HG02840 (cell line): Measurements from ENCODE around the gene SPDYE4.
"Not testable (repeated sequence)": the region's sequence is repeated elsewhere in the genome, so short reads cannot be mapped to it uniquely, and the experiment has no call there.

ENCODE experiments used
- ATAC-seq: cut with Tn5 transposase; IDR thresholded peaks from one replicate; pipeline ENCODE4 v1.9.1; 2021; ENCODE audit warnings: mild to moderate bottlenecking, moderate library complexity, moderate number of reproducible peaks; ENCODE audit not compliant: unreplicated experiment, low FRiP score

Gene SPDYE4, protein sequence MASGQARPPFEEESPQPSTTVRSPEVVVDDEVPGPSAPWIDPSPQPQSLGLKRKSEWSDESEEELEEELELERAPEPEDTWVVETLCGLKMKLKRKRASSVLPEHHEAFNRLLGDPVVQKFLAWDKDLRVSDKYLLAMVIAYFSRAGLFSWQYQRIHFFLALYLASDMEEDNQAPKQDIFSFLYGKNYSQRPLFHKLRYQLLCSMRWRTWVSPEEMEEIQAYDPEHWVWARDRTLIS

DNA sequence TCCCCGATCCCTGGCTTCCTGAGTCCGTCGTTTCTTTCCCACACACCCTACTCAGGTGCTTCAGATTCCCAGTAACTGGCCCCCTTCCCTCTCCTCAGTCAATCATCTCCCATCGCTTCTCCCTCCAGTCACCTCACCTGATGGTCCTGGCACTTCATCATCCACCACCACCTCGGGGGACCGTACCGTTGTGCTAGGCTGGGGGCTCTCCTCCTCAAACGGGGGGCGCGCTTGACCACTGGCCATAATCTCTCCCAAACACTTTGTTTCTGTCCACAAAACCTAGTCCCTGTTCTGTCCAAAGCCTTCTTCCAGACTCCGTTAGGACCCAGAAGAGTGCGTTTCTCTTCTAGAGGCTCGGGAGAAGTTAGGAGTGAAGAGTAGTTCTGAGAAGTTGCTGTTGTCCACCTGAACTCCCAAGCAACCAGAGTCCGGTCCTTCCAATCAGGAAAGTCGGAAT lies at the start of gene SPDYE4:
Gene SPDYE4, minus strand, starts transcription at position 410 of the 460 bp plus-strand sequence. Its CDS starts 164 bp downstream, at position 246.
- no peak for ATAC-seq

DNA sequence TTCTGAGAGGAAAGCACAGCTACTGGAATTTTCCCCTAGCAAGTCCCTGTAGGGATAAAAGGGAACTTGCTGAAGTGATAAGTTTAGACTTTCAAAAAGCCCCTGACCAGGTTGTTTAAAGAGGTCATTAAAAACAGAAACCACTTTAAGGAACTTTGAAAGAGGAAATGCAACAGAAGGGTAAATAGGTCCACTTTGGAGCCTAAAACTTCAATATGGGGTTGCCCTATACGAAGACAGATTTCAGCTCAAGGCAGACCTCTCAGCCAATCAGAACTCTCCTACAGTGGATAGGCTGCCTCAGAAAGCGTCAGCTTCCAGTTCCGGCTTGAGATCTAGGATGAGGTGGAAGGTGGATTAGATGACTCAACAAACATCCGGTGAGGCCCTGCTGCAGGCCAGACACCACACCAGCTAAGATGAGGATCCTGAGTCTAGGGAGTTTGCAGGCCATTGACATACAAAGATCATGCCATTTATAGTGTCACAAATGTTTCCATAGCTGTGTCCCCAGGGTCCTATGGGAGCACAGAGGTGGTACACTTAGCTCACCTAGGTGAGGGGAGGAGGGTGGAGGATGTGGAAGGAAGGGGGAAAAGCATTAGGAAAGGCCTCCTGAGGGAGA lies 48.7 kb upstream of the SPDYE4 start:
- peak; percentile 95 for ATAC-seq

DNA sequence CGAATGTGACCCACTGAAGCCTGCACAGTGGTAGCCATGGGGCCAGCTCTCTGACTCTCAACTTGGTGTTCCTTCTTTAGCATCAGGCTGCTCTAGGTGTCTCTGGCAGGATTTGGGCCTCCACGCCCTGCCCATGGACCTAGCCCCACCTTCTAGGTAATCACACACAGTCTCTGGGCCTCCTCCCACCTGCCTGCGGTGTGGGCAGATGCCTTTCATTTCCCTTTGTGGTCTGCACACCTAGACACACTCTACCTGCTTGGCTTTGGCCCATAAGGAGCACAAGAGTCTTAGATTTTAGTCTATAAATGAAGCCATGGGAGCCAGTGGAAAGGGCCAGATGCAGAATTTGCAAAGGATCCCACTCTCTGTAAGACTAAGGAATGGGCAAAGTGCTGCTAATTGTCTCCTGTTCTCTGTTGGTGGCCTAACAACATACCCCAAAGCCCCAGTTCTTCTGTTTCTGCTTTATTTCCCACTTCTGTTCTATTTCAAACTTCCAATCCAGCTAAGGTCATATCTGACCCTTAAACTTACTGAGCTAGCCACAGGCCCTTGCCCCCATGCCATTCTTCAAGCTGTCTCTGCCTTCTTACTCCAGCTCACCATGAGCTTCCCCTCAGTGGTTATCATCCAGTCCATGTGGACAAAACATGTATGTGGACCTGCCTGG lies 48.0 kb upstream of the SPDYE4 start:
- ATAC-seq, result no peak

DNA sequence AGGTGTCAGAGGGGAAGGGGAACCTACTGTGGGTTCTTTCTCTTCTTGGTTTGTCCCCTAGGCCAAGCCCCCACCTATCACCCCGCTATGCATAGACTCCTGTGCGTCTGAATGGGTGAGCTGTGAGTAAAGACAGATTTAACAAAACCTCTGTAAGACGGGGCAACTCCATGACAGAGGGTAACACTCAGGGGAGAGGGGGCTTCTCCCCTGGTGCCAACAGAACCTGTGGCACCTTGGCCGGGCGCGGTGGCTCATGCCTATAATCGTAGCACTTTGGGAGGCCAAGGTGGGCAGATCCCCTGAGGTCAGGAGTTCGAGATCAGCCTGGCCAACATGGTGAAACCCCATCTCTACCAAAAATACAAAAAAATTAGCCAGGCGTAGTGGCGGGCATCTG lies 47.0 kb upstream of the SPDYE4 start:
- not testable (repeated sequence) for ATAC-seq

DNA sequence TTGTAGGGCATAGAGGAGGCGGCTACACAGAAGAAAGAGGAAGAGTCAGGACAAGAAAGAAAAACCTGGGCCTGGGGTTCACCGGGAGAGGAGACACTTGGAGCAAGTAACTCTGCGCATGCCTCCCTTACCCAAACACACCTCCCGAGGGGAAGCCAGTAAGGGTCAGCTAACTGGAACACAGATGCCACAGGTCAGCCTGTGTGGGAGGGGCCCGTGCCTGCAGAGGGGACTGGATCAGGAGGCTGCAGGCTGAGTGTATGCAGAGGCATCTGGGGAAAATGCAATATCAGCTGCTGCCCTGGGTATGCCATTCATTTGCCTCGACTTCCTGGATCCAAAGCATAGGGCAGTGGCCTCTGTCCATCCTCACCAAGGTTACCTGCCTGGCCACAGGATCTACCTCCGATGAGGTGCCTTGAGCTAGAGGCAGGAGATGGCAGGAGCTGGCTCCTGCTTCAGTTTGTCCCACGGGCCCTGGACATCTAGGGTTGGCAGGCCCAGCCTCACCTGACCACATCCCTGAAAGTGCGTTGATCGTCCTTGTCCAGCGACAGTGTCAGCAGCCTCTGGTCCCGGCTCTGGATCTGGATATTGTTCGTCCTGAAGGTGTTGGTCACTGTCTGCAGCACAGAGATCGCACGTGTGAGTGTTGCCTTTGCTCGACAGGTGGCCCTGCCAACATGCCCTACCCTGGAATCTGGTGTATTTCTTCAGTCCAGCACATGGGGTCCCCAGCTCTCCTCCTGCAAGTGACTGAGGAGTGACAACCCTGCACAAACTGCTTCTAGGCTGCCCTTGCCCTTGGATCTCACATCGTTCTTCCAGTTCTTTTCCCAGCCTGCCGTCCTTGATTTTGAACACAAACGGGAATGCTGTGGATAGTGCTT lies 45.4 kb upstream of the SPDYE4 start:
- ATAC-seq, result no peak

DNA sequence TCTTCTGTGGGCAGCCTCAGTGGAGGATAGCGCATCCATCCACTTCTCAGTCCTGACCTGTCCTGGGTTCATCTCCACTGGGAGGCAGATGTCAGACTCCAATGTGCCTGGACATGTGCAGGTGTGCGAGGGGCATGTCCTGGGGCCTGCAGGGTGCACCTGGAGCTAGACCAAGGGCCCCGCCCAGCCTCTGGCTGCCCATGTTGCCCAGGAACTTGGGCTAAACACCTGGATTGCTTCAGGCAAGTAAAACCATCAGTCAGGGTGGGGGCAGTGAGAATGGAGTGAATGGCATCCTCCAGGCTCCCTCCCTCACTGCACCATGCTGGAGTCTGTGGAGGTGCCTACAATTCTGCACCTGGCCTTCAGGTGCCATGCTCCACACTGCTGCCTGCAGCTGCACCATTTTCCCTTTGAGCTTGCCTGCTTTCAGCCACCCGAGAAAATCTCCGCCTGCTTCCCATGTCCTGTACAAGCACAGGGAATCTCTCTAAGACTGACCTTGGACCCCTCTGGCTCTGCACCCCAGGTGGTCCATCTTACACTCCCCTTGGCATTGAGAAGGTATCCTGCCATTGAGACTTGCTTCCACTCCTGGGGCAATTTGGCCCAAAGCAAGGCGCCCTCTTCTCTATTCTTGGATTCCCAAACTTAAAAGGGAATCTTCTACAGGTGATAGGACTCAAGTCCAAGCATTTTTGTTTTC lies 42.9 kb upstream of the SPDYE4 start:
- no peak for ATAC-seq

DNA sequence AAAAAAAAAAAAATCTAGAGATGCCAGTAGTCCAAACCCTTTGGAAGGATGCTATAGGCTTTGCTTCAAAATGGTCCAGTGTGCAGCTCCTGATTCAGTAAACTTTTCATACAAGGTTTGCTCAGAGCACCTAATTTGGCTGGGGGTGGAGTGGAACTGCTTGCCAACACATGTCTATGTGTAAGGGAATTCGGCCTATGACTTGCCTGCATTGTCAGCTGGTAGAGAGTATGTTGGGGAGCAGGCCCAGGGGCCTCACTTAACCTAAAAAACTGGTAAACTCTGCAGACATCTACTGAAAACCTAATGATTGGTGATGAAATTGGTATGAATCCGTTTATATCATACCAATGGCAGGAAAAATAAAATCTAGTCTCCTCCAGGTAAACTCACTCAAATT lies 42.3 kb upstream of the SPDYE4 start:
- no peak for ATAC-seq

DNA sequence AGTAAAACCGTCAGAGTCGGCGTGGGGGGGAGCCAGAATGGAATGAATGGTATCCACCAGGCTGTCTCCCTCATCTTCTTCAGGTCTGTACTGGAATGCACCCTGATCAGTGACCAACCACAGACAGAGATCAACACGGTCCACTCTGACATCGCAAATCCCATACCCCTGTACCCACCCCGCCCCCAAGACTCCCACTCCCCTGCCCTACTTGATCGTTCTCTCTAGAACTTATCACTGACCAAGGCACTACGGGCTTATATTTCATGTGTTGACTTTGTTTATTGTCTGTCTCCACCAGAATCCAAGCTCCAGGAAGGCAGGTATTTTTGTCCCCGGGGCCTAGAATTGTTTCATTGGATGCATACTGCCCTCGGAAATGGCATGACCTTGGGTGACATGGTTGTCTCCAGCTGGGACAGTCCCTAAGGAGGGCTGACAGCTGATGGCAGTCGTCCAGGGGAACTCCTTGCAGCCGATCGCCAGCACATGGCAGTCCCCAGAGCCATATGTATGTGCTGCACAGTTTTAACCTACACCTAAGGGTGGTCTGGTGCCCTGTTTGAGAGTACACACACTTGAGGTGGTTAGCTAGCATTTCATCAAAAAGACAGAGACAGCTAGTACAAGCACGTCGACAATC lies 41.3 kb upstream of the SPDYE4 start:
- no peak for ATAC-seq

DNA sequence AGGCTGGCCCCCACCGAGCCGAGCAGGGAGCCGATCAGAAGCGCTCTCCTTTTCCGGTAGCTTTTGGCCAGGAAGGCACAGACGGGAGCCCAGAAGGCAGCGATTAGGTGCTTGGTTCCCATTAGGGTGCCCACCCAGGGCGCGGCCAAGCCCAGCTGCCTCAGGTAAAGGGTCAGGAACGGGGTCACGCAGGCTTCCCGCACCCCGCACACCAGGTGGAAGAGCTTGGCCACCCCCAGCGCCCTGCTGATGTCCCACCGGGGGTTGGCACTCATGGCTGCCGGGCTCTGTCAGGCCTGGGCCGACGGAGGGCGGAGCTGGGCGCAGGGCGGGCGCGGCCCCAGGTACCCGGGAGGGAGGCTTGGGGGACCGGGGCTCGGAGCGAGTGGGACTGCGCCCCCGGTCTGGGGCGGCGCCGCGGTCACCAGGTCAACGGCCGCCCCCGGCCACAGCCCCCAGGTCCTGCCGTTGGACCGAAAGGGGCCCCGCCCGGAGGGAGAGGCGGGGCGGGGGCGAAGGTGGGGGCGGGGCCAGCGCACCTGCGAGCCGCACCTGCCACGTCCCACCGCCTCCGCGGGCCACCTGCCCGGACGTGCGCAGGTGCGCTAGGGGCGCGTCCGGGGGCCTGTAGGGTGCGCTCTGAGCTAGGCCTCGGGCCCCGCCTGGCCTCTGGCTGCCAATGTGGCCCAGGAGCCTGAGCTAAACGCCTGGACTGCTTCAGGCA lies 40.7 kb upstream of the SPDYE4 start, which contains the start of gene MFSD6L:
Gene MFSD6L, minus strand, starts transcription at position 520 of the 724 bp plus-strand sequence. Its CDS starts 245 bp downstream, at position 275.
- no peak for ATAC-seq

DNA sequence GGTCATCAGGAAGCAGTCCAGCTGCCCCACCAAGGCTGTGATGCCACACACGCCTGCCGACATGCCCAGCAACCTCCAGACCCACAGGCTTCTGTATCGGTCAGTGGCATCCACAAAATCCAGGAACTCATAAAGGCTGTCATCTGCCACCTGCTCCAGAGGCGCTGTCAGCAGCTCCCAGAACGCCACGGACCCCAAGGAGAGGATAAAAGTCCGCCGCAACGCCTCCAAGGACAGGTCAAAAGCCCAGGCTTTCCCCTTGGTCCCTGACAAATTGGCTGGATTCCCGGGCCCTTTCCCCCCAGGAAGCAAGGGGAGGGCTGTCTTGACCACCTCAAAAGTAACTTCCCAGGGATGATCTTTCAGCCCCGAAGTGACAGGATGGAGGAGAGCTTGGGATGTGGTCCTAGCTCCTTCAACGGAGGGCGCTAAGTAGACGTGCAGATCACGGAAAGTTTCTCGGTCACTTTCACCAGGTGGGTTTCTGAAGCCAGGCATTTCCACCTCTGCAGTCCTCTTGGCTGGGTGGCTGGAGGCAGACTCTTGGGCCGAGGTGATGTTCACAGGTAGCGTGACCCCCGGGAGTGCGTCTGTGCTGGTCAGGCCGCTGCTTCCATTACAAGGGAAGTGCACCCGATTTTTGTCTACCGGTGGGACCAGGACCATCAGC lies 40.0 kb upstream of the SPDYE4 start:
- ATAC-seq, result no peak

DNA sequence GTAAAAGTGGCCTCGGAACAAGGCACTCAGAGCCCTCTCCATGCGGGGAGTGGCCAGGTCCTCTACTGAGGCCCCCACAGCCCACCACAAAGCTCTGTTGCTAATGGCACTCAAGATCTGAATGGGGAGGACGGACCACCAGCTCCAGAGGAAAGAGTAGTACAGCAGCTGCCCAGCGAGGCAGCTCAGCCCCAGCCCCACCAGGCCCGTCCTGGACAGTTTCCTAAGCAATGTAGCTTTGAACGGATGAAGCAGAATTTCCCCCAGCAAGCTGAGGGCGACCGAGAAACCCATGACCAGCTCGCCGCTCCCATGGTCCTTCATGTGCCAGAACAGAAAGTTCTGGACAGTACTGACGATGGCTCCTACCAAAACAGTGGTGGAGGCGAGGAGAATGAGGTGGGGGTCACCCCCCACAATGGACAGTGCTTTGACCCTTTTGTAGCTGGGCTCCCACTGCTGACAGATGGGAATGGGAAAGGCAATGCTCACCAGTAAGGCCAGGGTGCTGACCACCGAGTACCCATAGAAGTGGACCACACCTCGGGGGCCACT lies 39.4 kb upstream of the SPDYE4 start:
- ATAC-seq, result no peak

DNA sequence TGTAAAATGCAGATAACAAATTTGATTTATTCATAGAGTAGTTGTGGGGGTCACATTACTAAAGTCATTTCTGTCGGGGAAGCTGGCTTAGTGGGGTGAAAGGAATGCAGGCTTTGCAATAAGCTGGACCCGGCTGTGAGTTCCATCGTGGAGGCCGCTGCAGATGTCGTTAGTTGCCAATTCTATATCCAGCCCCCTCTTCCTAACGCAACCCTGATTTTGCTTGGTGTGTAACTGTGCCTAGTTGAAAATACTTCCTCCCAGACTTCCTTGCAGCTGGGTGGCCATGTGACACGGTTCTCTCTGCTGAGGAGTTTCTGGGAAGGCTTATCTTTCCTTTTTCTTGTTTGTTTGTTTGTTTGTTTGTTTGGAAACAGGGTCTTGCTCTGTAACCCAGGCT lies 36.3 kb upstream of the SPDYE4 start:
- no peak for ATAC-seq

DNA sequence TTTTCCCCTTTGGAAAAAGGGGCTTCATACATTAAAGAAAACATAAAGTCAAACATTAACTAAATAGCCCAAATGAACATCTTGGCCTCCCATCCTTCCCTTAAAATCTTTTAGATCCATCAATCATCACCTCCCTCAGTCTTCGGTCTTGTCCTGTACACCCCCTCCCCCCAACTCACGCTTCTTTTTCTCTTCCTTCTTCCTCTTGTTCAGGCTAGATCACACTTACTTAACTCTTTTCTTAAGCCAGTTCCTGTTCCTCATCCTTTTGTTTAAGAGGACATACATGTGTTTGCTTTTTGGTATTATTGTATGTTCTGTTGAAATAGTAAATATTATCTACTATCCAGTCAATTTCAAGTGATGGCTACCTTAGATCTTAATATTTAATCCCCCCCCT lies 35.3 kb upstream of the SPDYE4 start:
- ATAC-seq, result no peak

DNA sequence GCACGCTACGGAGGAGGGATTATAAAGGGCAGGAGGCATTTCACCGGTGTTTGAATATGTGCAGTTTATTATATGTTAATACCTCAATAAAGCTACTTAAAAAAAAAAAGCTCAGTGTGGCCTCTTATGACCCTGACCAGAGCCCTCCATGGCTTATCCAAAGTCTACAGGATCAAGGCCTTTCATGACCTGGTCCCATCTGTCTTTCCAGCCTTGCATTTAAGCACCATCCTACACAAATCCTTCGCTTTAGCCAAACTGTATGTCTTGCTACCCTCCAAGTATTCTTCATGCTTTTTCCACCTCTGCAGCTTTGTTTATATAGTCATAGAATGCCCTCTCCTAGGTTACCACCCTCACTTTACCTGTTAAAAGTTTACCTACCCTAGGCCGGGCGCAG lies 34.3 kb upstream of the SPDYE4 start:
- ATAC-seq, result no peak

DNA sequence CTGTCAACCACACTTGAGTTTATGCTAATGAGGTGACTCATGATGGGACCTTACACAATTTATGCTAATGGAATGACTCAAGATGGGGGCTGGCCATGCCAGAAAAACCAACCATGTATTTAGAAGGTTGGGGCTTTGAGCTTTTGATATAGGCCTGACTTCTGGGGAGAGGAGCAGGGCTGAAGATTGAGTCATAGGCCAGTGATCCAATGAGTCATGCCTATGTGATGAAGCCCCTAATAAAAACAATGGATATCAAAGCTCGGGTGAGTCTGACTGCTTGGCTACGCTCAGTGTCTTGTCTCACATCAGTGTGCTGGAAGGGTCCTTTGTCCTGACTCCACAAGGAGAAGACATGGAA lies 33.5 kb upstream of the SPDYE4 start:
- ATAC-seq, result no peak

DNA sequence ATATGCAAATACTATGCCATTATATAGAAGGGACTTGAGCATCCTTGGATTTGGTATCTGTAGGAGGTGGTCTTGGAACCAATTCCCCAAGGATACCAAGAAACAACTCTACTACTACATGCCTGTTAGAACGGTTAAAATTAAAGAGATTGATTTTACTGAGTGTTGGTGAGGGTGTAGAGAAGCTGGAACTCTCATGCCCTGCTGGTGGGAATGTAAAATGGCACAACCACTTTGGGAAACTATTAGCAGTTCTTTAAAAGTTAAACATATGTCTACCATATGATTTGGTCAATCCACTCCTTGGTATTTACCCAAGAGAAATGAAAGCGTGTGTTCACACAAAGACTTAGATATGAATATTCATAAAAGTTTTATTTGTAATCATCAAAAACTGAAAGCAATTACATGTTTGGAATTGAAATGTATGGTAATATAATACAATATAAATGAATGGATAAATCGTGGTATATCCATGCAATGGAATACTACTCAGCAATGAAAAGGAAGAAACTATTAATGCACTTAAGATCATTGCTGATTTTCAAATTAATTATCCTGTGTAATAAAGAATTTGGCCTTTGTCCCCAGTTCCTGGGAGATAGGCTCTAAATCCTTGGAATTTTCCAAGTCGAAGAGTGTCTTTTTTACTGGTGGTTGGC lies 33.0 kb upstream of the SPDYE4 start:
- no peak for ATAC-seq

DNA sequence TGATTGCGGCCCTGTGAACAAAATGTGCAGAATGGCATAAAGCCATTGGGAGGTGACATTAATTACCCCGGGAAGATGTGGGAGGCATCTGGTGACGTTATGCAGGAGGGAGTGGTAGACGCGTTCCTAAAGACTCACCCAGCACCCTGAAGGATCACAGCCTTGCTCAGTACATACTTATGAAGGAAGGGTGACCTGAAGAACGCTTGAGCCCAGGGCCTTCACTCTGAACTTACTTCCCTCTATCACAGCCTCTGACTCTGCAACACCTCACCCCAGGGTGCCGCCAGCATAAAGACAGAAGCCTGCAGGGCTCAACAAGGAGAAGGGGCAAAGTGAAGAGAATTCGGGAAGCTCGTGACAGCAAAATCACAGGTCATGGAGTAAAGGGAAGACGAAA lies 31.4 kb upstream of the SPDYE4 start:
- ATAC-seq, result no peak

DNA sequence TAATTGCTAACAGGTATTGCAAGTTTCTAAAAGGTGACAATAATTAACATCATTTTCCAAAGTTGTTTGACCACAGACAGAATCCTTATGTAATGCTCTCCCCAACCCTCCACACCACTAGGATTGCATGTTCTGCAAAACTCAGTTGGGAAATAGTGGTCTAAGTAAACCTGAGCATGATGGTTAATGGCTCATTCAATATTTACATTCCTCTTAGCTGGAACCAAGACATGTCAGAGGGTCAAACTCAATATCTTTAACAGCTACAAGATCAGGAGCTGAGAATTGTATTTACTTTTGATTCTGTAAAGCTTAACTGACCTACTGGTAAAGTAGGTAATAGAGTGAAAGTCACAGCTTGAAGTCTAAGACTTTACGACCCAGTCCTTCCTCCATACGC lies 30.7 kb upstream of the SPDYE4 start:
- no peak for ATAC-seq
